Activated B cell treated with CpG ODN at 0.5 μM for 24 hours (primary cell): ENCODE measurements around the gene CCL22. TPM values are rescaled to one million over a fixed set of nuclear protein-coding genes. Genes with fewer than 3 reads are reported as not detected.

Source experiments
- ATAC-seq: fragments of 200-7000 bp; cut with Tn5 transposase; one replicate; pipeline ENCODE4 v1.10.0; 2021; ENCODE audit warnings: low read depth, mild to moderate bottlenecking, moderate library complexity
- CTCF ChIA-PET: fragments of 350-600 bp; sonication (Branson Sonifier 250); formaldehyde crosslinking; loops from one replicate; lab custom pipeline; 2021; ENCODE audit warnings: antibody characterized with exemption; lab: Charles Lee
- POLR2A ChIA-PET: fragments of 350-600 bp; sonication (Branson Sonifier 250); formaldehyde crosslinking; loops from one replicate; lab custom pipeline; 2021; ENCODE audit warnings: antibody characterized with exemption; lab: Charles Lee
- DNase-seq: peaks from one replicate; pipeline ENCODE4 v3.0.0; 2022
- H3K27ac Mint-ChIP-seq: one replicate; pipeline ENCODE4 v1.8.0; 2020; ENCODE audit warnings: mixed read lengths
- H3K27me3 Mint-ChIP-seq: one replicate; pipeline ENCODE4 v1.8.0; 2021; ENCODE audit warnings: mixed read lengths
- H3K36me3 Mint-ChIP-seq: one replicate; pipeline ENCODE4 v1.8.0; 2021; ENCODE audit warnings: low read depth, mixed read lengths
- H3K4me1 Mint-ChIP-seq: one replicate; pipeline ENCODE4 v1.8.0; 2021; ENCODE audit warnings: mixed read lengths
- H3K4me3 Mint-ChIP-seq: one replicate; pipeline ENCODE4 v1.8.0; 2020; ENCODE audit warnings: mild to moderate bottlenecking, mixed read lengths
- H3K9me3 Mint-ChIP-seq: one replicate; pipeline ENCODE4 v1.8.0; 2020; ENCODE audit warnings: mixed read lengths
- CTCF ChIP-seq: fragments of 200-600 bp; IDR thresholded peaks from one replicate; pipeline ENCODE4 v1.8.0; 2022; ENCODE audit warnings: antibody characterized with exemption, mild to moderate bottlenecking
- intact Hi-C: fragments of 100-400 bp; cut with micrococcal nuclease; formaldehyde crosslinking; loops from one replicate; pipeline ENCODE4 v1.15.1; 2024
- total RNA-seq: library from RNA; stranded (reverse); gene quantifications from 2 replicates; pipeline ENCODE4 v1.2.3, GENCODE V29; 2022

CCL22 gene
- total RNA-seq, 1 donor from 2014 or later, result 288 TPM

- ChIA-PET POLR2A (interaction anchor here (0.6 to 2.1 kb wide), 3 partner anchors 27 to 40 kb away, joined by 3 to 18 read pairs (median 4); no protein-coding TSS in a partner anchor), CTCF (interaction anchor here (1.0 to 2.8 kb wide), 2 partner anchors 13 to 74 kb away, joined by 3 to 12 read pairs; no protein-coding TSS in a partner anchor)
- Mint-ChIP-seq H3K27me3 (no peaks in the 10 kb centered on the region), H3K9me3 (no peaks in the 10 kb centered on the region), H3K4me1 (peaks cover 37% of the 10 kb centered on the region), H3K27ac (peak overlapping the region; percentile 55), H3K36me3 (no peaks in the 10 kb centered on the region), H3K4me3 (peak overlapping the region; percentile 64)
- ATAC-seq (no peak), DNase-seq (no peak)
- intact Hi-C loops, result loop anchor here (2.0 kb wide), 1 partner anchor 28 kb away; no protein-coding TSS in a partner anchor
- no peak for TF ChIP-seq CTCF
Measured at GRCh38 chr16:57376313-57376818, 17.8 kb downstream of the CCL22 start.

DNA sequence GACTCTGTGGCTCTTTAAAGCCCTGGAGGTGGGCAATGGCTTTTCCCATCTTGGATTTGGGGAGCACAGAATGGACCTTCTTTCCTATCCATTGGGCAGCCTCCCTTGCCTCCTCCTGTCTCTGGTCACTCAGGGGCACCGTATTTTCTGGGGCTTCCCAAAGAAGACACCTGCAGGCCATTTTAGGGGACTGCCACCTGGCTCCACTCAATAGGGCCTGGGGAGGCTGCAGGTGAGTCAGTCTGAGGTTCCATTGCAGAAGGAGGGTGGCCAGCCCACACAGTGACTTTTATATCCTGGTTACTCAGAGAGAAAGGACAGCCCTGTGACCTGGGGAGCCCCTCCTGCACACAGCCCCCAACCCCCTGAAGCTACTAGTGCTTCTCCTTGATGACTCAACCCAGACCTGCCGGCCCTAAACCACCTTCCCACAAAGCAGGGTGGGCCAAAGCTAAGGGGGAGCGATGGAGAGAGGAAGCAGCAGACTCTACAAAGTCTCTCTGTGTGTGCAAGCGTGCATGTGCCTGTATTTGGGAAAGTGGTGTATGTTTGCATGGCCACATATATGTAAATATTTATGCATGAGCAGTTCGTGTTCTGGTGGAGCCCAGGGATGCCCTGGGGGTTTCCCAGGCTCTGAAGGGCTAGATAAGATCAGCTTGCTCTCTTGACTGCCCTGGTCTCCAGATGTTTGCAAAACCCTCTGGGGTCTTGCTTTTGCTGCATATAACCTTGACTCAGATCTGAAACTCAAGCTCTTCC, 18.7 kb downstream of the CCL22 start:
- DNase-seq, result peak; percentile 46
- TF ChIP-seq CTCF, result no peak
- H3K27ac Mint-ChIP-seq, result peak overlapping the region; percentile 86

GRCh38 chr16:57379579-57379978, 21.0 kb downstream of the CCL22 start:
- Mint-ChIP-seq H3K27ac (no peak overlapping the region), H3K27me3 (no peaks in the 10 kb centered on the region), H3K9me3 (no peaks in the 10 kb centered on the region), H3K4me3 (no peak overlapping the region), H3K4me1 (peaks cover 60% of the 10 kb centered on the region), H3K36me3 (no peaks in the 10 kb centered on the region)
- TF ChIP-seq CTCF, result no peak
- no peak for ATAC-seq
- no peak for DNase-seq
- CTCF ChIA-PET, result no interaction called here
- intact Hi-C loops, result no loop called here
- POLR2A ChIA-PET, result interaction anchor here (0.6 kb wide), 1 partner anchor 9 kb away, joined by 13 read pairs; no protein-coding TSS in a partner anchor

More for the DNA sequence above, 18.7 kb downstream of the CCL22 start:
- intact Hi-C loops, result loop anchor here (1.0 to 2.0 kb wide), 7 partner anchors 11 to 77 kb away; partner anchors contain the start of gene CCL22
- no peaks in the 10 kb centered on the region for H3K36me3 Mint-ChIP-seq
- H3K4me3 Mint-ChIP-seq, result peak overlapping the region; percentile 29
- ChIA-PET CTCF (interaction anchor here (0.7 to 2.8 kb wide), 5 partner anchors 11 to 75 kb away, joined by 3 to 14 read pairs (median 8); no protein-coding TSS in a partner anchor), POLR2A (interaction anchor here (1.1 to 2.1 kb wide), 8 partner anchors 11 to 77 kb away, joined by 4 to 18 read pairs (median 10); no protein-coding TSS in a partner anchor)
- no peaks in the 10 kb centered on the region for H3K27me3 Mint-ChIP-seq
- no peaks in the 10 kb centered on the region for H3K9me3 Mint-ChIP-seq
- peaks cover 43% of the 10 kb centered on the region for H3K4me1 Mint-ChIP-seq
- peak; percentile 82 for ATAC-seq

DNA sequence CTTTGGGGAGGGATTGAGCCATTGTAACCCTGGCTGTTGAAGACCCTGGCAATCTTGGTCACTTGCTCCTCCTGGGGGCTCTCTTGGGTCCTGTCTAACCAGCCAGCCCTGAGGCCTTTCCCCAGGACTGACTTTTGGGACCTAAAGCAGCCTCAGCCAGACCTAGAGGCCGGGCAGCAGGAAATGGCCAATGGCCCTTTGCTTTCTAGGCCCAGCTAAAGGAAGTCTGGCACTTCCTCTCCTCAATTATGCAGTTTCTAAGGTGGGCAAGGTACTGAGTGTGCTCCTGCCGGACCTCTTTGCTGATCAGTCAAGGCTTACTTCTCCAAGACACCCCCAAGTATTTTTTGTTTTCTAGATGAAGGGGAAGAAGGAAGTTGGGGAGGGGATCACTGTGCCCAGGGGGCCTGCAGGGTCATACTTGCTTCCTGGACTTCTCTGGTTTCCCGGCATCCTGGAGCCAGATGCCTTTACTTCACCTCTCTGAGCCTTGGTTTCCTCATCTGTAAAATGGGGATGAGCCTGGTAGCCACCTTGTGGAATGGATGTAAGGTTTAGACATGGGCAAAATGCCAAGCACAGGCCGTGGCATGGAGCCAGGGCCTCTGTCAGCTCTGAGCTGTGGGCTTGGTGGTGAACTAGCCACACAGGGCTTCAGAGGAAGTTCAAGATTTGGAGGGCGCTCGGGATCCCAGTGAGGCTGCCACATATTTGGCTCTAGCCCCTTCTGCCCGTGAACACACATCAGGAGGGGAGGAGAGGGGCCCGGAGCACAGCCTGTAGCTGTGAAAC, 22.3 kb downstream of the CCL22 start:
- POLR2A ChIA-PET, result interaction anchor here (0.6 kb wide), 1 partner anchor 33 kb away, joined by 3 read pairs; no protein-coding TSS in a partner anchor
- no peak overlapping the region for H3K4me3 Mint-ChIP-seq
- no peaks in the 10 kb centered on the region for H3K27me3 Mint-ChIP-seq
- H3K36me3 Mint-ChIP-seq, result no peaks in the 10 kb centered on the region
- CTCF ChIA-PET, result interaction anchor here (1.4 to 1.5 kb wide), 2 partner anchors 36 to 80 kb away, joined by 3 to 5 read pairs; no protein-coding TSS in a partner anchor
- H3K9me3 Mint-ChIP-seq, result no peaks in the 10 kb centered on the region
- ATAC-seq (no peak), DNase-seq (no peak)
- peak overlapping the region; percentile 46 for H3K27ac Mint-ChIP-seq
- peaks cover 73% of the 10 kb centered on the region for H3K4me1 Mint-ChIP-seq
- intact Hi-C loops, result no loop called here
- no peak for TF ChIP-seq CTCF
